Dedifferentiated amniotic fluid mesenchymal stem cell (primary cell): ENCODE data around the gene EFCAB12.

Source experiments
- DNase-seq: peaks from one replicate; pipeline ENCODE4 v3.0.0-alpha.2; 2016; ENCODE audit errors: extremely low spot score

The EFCAB12 gene

DNA sequence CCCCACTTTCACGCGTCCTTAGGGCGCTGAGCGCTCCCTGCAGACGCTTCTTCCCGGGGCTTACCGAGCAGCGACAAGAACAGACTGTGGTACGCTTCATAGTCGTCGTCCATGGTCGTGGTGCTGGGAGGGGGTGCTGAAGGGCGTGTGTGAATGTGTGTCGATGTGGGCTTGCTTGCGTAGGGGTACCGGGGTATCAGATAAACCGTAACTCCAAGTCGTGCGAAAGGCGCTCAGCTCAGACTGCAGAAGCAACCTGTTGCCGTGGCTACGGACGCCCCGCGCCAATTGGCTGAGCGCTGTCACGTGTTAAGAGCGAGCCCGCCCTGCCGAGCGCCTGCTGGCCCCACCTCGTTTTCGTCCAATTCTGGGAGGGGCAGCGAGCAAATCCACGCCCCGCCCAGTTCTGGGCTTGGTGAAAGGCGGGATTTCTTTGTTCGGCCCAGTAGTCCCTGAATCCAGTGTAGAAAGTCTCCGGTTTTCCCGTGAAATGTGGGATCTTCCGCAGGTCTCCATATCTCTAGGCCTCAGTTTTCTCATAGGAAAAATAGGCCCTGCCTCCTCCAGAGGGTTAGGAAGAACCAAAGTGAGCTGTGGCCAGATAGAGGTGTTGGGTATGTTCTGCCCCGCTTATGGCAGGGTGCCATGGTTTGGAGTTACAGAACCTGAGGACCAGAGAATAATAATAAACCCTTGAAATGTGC, at the start of gene EFCAB12:
Gene EFCAB12 (minus strand): TSS at position 261 of the 704 bp plus-strand sequence. CDS start 148 bp downstream, at position 113.
- peak; percentile 89 for DNase-seq

DNA sequence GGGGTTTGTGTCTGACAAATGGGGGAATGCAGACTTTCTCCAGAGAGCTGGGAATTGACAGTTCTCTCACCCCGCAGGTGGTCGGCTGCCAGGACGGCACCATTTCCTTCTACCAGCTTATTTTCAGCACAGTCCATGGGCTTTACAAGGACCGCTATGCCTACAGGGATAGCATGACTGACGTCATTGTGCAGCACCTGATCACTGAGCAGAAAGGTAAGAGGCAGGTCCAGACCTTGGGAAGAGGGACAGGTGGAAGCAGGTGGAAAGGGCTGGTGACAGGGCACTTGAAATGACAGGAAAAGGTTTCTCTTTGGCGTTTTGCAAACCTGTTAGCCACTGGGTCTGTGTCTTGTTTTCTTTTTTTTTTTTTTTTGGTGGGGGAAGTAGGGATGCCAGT, 48.1 kb upstream of the EFCAB12 start:
- no peak for DNase-seq

DNA sequence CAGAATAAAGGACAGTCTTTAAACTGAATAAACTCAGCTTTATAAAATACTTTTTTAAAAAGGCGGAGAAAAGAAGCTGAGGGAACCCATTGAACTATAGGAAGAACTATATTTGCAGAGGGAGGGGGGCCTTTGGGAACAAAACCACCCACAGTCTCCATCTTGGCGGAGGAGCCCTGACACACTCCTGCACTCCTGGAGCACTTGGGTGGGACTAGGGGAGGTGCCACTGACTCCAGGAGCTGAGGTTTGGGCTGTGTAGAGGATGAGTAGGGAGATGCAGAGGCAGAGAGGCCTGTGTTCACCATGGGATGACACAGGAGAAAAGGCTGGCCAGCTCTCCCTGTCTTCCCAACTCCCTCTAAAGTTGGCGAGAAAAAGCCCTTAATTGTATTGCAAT, 47.4 kb upstream of the EFCAB12 start:
- no peak for DNase-seq

DNA sequence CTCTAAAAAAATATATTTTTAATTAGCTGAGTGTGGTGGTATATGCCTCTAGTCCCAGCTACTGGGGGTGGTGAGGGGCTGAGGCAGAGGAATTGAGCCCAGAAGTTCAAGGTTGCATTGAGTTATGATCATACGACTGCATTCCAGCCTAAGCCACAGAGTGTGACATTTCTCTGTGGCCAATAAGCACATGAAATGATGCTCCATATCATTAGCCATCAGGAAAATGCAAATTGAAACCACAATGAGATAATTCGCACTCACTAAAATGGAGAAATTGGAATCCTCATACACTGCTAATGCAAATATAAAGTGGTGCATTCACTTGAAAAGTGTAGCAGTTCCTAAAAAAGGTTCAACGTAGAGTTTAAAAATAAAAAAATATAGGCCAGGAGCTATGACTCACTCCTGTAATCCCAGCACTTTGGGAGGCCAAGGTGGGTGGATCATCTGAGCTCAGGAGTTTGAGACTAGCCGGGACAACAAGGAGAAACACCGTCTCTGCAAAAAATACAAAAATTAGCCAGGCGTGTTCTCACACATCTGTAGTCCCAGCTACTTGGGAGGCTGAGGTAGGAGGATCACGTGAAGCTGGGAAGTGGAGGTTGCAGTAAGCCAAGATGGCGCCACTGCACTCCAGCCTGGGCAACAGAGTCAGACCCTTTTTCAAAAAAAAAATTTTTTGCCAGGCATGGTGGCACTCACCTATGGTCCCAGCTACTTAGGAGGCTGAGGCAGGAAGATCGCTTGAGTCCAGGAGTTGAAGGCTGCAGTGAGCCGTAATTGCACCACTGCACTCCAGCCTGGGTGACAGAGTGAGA, 46.8 kb upstream of the EFCAB12 start:
- DNase-seq: no peak

DNA sequence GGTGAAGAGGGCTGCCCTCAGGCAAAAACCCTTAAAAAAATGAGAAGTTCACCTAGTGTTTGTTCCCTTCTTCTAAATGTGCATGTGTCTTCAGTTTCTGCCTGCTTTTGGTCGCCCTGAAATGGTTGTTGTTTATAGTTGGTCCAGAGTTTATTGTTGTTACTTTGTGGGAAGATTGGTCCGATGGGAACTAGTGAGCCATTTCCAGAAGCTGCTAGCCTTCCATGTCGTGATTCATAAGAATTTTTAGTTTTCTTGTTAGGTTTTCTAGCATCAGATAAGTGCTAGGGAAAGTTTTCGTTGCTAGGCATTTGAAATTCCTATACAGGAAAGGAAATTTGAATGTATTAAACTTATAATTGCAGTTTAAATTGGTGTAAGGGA, 45.3 kb upstream of the EFCAB12 start:
- no peak for DNase-seq

DNA sequence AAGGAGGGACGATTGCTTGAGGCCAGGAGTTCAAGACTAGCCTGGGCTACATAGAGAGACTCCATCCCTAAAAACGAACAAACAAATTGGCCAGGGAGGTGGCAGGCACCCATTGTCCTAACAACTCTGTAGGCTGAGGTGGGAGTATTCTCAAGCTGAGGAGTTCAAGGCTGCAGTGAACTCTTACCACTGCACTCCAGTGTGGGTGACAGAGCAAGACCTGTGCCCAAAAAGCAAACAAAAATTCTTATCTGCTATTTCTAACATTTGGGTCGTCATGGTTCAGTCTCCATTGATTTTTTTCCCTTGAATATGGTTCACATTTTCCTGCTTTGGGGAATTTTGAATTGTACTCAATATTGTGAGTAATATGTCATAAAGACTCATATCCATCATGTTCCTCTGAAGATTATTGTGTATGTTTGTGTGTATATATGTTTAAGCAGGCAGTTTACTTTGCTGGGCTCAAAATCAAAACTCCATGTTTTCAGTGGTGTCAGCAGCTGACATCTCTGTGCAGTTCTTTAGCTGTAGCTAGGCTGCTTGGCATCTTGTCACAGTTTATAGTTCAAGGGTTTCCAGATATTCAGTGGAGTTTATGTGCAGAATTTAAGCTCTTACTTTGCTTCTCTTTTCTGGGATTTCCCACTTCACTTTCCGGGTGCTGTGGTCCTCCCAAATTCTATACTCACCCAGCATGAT, 44.8 kb upstream of the EFCAB12 start:
- no peak for DNase-seq

DNA sequence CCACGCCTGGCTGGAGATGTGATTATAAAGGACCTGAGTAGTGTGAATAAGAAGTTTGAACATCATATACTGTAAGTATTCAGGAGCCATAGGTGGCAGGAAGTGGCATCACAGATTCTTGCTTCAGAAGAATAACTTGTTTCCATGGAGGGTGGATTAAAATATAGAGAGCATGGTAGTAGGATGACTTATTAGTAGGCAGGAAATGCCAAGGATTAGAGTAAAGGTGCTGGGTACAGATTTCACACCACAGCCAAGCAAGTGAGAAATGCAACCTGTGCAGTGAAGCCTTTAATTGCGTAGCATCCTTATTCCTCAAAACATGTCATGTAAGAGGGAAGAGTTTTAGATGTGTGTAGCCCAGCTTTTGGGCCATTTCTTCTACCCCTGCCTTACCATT, 42.4 kb upstream of the EFCAB12 start:
- no peak for DNase-seq

DNA sequence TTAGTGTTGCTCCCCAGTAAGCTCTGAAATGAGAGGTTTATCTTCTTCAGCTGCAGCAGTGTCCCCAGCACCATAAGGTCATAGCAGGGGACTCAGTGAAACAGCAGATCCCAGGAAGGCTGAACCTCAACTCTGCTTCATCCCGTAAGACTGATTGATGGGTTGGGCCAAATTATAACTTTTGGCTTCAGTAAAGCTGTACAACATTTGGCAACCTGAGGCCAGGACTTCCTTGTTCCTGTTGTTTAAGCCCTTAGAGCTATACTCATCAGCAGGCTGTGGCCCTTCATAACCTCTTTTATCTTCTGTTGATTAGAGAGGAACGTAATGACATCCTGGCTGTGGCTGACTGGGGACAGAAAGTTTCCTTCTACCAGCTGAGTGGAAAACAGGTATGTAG, 40.6 kb upstream of the EFCAB12 start:
- no peak for DNase-seq

DNA sequence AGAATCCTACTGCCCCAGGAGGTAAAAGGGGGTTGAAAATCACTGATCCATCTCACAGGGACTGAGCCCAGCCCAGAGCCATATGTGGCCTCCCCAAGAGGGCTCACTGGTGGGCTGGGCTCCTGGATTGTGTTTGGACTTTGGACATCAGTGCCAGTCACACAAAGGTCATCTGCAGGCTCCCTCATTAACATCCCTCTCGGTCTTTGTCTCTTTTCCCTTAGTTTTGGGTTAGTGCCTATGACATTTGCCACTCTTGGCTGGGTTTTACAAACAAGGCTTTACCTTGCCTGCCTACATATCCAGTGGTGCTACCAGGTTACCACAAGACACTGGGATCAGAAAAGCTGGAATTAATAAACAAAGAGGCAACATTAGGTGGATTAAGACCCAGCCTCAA, 39.5 kb upstream of the EFCAB12 start:
- no peak for DNase-seq

DNA sequence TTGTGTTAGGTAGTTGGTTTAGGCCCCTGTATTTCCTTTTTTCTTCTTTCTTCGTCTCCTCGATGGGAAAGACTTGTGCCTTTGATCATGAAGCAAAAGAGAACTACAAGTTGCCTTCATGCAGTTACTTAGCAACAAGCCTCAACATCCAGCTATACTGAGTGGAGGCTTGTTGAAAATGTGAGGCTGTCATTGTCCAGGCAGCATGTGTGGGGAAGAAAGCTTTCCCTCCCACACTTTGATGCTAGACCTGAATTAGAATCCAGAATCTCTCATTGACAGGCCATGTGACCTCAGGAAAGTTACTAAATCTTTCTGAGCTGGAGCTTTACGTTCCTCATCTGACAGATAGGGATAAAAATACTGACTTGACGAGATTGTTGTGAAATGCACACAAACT, 35.3 kb upstream of the EFCAB12 start:
- DNase-seq: no peak

DNA sequence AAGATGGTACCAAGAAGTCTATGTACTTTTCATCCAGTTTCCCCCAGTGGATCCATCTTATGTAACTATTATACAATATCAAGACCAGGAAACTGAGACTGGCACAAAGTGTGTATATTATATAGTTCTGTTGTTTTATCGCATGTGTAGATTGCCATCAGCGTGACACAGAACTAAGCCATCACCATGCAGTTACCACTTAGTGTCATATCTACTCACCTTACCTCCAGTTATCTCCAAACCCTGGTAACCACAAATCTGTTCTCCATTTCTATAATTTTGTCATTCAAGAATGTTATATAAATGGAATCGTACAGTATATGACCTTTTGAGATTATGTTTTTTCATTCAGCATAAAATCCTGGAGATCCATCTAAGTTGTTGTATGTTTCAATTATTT, 34.7 kb upstream of the EFCAB12 start:
- DNase-seq: no peak

DNA sequence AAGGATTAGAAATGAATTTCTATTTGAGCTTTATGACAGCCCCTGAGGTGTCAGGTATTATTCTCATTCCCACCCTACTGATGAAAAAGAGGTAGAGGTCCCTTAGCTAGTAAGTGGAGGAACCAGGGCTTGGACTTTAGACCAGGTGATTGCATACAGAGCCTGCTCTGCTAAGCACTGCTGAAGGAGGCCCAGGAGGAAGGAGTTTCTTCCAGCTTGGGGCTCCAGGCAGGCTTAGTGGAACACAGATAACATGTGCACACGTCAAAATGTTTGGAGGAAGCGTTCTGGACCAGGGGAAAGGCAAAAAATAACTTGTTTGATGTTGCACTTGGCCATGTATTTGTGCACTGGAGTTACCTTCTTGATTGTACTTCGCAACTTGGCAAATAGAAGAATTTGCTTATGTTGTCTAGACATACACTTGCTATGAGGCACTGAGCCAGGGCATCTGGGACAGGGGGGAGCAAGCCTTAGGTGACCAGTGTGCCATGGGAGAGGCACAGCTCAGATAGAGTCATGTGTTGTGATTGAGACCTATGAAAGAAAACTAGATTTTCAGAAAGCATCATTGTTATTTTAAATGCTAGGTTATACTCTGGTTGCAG, 34.0 kb upstream of the EFCAB12 start:
- DNase-seq: no peak

DNA sequence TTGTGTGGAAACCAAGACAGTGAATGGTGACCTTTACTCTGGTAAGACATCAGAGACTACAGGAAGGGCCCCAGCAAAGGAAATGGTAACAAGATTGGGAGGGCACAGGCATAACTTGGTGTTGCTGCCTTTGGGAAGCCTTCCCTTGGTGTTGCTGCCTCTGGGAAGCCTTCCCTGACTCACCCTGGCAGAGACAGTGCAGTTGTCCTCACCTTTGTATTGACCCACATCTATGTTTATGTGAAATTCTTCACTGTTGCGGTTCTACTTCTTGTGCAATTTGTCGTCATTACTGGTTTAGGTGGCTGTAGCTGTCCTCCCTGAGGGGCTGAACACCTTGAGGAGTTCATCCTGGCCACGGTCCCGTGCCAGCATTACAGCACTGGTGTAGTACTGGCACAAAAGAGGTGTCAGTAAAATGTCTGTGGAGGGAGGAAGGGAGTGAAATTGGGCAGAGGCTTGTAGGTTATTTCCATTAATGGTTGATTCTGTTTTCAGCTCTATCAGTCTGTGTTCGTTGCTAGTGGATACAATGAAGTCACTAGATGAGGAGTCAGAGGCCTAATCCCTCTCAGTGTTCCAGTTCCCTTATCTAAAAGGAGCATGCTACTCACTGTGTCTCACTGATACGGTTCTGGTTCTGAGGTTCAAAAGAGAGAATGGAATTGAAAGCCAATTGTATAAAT, 33.2 kb upstream of the EFCAB12 start:
- DNase-seq: no peak

DNA sequence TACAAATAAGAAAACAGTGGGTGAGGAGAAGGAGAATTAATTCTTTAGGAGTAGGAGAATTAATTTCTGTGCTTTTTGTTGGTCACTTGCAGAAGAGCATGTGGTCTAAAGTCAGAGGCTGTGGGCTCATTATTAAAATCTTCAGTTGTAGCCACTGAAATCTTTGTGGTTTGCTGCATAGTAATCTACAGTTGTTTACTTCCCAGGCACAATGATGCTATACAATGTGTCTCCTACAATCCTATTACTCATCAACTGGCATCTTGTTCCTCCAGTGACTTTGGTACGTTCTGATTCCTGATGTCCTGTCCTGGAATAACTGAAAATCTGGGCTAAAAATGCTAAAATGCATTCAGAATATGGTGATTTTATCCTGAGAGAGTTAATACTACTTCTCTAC, 32.6 kb upstream of the EFCAB12 start:
- no peak for DNase-seq

DNA sequence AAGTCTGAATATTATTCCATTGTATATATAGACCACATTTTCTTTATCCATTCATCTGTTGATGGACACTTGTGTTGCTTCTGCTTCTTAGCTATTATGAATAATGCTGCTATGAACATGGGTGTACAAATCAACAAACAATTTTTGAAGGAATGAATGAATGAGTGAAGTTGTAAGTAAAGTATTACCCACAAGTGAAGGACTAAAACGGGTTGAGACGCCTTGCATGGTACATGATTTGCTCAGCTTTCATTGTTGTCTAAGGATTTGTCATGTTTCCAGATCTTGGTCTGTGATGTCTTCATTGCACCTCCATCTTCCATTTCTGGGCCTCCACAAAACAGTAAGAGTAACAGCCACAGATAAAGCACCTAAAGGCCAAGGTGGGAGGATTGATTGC, 32.1 kb upstream of the EFCAB12 start:
- DNase-seq: no peak

DNA sequence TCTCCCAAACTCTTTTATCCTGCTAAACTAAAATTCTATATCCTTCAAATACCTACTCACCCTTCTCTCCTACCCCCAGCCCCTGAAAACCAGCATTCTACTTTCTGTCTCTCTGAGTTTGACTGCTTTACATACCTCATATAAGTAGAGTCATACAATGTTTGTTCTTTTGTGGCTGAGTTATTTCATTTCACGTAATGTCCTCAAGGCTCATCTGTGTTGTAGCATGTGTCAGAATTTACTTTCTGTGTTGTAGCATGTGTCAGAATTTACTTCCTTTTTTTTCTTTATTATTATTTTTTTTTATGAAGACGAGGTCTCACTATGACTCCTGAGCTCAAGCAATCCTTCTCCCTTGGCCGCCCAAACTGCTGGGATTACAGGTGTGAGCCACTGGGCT, 31.7 kb upstream of the EFCAB12 start:
- no peak for DNase-seq

DNA sequence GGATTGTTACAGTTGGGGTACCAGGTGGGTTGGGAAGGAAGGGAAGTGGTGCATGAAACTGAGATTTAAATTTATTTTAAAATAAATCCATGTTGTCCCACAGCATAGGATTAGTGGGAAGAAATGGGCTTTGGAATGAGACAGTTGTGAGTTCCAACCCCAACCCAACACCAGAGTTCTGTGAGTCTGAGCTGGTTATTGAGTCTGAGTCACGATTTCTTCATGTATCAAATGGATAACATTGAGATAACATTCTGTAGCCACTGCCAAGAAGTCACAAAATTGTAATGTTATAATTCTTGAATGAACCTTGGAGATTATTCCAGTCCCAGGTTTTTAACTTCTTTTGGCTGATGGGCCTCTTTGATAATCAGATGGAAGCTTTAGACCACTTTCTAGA, 25.3 kb upstream of the EFCAB12 start:
- DNase-seq: no peak

DNA sequence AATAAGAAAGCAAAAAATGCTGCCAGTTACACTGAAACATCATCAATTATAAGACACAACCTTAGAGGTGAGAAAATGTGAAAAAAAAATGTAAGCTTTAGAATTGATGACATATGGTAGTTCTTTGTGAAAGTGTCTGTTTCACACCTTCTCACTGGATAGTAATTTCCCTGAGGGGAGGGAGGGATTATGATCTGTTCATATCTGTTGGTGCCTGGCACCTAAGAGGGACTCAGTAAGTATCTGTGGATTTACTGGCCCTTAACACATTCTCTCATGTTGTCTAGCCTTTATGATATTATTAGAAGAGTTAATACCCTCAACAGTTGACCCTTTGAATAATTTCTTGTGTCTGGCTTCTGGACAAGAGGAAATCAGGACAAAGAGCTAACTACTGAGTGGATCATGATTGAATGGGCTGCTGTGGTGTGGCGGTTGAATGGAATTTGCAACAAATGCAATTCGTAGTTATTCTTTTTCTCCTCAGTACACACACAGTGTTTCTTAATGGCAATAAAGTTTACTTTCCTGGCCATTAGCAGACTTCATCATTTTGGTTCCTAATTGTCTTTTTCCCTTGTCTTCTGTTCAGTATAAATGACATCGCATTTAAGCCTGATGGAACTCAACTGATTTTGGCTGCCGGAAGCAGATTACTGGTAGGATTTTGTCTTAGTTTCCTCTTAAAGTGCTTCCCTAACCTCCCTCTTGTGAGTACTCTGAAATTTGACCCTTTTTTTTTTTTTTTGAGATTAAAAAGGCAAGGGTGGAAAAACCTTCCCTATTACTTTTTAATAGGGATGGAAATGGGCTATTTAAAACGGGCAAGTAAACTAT, 21.1 kb upstream of the EFCAB12 start:
- DNase-seq: no peak

DNA sequence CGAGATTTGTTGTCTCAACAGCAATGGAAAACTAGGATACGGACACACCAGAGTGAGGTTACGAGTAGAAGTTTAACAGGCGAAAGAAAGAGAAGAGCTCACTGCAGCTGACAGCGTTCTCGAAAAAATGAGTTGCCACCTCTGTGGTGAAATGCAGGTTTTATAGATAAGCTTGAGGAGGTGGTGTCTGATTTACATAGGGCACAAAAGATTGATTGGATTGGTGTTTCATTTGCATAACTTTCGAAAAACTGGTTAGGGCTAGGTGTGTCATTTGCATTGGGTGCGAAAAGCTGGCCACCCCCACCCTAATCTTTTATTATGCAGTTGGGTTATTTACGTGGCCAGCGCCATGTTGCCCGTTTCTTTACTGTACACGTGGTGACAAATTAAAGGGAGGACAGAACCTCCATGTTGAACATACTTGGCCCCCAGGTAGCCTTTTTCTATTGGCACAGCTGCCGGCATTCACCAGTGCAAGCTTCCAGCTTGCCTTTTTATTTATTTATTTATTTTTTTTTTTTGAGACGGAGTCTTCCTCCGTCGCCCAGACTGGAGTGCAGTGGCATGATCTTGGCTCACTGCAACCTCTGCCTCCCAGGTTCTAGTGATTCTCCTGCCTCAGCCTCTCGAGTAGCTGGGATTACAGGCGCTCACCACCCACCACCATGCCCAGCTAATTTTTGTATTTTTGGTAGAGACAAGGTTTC, 19.9 kb upstream of the EFCAB12 start:
- no peak for DNase-seq

DNA sequence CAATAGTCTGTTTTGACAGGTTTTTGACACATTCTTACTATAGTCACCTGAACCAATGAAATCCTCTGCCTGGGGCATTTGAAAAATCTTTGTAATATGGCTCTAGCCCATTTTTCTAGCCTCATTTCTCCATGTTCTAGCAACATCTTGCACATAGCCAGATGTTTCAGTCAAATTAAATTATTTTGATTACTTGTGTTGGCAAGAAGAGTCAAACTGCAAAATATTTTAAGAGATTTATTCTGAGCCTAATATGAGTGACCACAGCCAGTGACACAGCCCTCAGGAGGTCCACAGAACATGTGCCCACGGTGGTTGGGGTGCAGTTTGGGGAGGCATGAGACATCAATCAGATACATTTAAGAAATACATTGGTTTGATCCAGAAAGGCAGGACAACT, 18.5 kb upstream of the EFCAB12 start:
- DNase-seq: no peak
